HG03575 (cell line): ENCODE results near the gene GALNTL6.
"Not testable (repeated sequence)": the region's sequence is repeated elsewhere in the genome, so short reads cannot be mapped to it uniquely, and the experiment has no call there.

Experiments used
- ATAC-seq: cut with Tn5 transposase; IDR thresholded peaks from one replicate; pipeline ENCODE4 v1.9.1; 2021; ENCODE audit not compliant: unreplicated experiment, insufficient number of reproducible peaks, low FRiP score; ENCODE audit errors: extremely low read depth

GALNTL6 gene

GRCh38 chr4:172793565-172794306, 980.5 kb downstream of the GALNTL6 start:
- no peak for ATAC-seq

- no peak for ATAC-seq
These were observed 981.1 kb downstream of the GALNTL6 start for GRCh38 chr4:172794307-172794703.

- ATAC-seq = not testable (repeated sequence)
These were observed 984.1 kb downstream of the GALNTL6 start for GRCh38 chr4:172797281-172797680.

DNA sequence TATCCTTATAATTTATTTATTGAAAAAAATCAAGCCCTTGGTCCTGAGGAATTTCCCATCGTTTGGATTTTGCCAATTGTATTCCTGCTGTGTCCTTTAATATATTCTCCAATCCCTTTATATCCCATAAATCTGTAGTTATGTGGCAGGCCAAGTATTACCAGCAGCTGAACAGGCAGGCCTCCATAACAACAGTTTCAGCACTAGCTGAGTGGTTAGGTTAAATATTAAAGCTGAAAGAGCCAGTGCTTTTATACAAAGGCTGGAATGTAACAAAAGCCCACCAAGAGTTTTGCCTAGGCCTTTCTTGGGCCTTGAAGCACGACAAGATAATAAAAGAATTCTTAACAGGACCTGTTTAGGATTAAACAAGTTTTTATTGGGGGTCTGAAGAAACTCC, 988.8 kb downstream of the GALNTL6 start:
- ATAC-seq = no peak

- ATAC-seq = no peak
These were observed 993.6 kb downstream of the GALNTL6 start for GRCh38 chr4:172806841-172807240.

GRCh38 chr4:172808196-172808595, 995.0 kb downstream of the GALNTL6 start:
- ATAC-seq = no peak

- no peak for ATAC-seq
These were observed 996.1 kb downstream of the GALNTL6 start for GRCh38 chr4:172809319-172809718.

DNA sequence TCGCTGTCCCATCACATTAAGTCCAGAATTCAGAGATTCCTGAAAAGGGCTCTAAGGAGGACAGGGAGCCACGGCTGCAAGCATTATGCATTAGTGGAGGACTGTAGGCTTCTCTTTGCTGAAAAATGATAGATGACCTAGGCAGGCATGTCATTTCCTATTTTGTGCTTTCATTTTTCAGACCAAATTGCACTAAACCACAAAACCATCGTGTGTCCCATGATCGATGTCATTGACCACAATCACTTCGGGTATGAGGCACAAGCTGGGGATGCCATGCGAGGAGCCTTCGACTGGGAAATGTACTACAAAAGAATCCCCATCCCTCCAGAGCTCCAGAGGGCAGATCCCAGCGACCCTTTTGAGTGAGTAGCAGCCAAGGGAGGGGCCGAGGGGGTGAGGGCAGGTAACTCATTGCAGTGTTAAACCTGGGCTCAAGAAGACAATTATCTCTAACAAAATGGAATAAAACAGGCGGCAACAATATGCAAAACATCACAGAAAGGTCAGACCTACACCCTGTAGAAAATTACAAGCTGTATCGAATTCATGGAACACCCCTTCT, 1000.2 kb downstream of the GALNTL6 start:
- peak; percentile 57 for ATAC-seq

DNA sequence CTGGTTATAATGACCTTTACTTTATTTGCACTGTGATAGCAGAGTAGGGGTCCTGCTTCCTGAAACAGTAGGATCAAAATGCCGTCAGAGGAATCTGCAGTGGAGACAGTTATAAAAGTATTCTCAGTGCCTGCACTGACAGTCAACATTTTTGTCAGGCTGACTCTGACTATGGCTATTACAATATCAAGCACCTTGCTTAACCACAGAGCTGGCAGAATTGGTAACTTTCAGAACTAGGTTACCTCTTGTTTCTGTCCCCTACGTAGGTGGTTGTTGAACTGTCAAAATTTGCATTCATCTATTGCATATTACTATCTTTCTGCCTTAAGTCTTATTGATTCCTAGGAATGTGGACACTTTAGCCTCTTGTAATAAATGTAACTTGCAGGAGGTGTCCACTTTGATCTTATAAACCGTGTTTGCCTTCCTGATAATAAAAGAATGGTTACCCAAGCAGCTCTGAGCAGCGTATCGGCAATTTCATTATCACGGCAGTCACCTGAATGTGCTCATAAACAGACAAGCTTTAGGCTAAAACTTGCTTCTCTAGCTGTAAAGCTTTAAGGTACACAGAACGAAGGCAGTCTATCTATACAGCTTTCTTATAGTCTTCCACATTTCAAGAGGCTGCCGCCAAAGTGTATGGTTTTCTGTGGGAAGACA, 1002.4 kb downstream of the GALNTL6 start:
- no peak for ATAC-seq

- no peak for ATAC-seq
These were observed 1005.7 kb downstream of the GALNTL6 start for GRCh38 chr4:172818901-172819300.

DNA sequence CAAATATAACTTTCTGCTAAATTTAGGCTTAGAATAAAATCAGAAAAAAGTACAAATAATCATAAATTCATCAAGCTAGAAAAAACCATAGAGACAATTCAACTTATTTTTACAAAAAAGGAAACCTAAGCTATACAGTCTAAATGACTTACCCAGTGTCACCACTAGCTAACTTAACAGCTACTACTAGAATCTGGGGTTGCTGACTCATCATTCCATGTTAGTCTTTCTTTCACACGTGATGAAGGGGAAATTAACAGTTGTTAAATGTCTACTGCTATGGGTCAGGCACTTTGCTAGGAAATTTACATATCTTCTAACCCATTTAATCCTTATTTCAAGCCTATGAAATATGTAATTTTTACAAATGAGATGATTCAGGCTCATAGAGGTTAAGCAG, 1006.1 kb downstream of the GALNTL6 start:
- ATAC-seq = no peak

DNA sequence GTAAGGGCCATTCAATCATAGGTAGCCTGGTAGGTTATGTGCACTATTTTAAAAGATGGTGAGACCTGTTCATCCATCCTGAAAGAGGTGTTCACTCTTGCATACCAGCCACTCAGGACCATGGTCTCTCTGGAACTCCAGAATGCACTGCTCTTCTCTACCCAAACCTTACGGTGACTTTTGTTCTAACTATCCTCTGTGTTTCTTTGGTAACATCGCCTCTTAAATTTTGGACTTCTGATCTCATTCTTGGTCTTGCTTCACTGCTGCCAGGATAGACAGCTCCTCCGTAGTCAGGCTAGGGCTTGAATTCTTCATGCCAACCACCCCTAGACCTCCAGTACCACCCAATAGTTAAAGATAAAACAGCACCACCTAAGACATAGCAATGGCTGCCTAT, 1009.1 kb downstream of the GALNTL6 start:
- no peak for ATAC-seq

GRCh38 chr4:172826346-172826745, 1013.1 kb downstream of the GALNTL6 start:
- ATAC-seq = no peak

GRCh38 chr4:172826861-172827260, 1013.7 kb downstream of the GALNTL6 start:
- no peak for ATAC-seq

GRCh38 chr4:172830295-172830764, 1017.1 kb downstream of the GALNTL6 start:
- no peak for ATAC-seq

DNA sequence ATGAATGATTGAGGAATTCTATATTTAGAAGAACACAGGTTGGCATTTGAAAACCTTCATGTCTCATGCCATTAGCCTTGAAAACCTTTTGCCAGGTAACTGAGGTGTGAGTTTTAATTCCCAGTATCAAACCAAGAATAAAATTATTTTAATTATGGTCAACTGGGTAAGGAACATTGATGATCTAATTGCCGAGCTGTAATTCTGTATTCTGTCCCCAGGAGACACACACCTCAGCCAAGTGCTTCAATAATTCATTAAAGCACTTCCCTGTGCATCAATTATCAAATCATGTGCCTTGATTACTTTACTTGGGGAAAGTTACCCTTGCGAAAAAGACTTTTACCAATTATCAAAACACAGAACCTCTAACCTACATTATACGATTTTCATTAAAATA, 1023.5 kb downstream of the GALNTL6 start:
- no peak for ATAC-seq

DNA sequence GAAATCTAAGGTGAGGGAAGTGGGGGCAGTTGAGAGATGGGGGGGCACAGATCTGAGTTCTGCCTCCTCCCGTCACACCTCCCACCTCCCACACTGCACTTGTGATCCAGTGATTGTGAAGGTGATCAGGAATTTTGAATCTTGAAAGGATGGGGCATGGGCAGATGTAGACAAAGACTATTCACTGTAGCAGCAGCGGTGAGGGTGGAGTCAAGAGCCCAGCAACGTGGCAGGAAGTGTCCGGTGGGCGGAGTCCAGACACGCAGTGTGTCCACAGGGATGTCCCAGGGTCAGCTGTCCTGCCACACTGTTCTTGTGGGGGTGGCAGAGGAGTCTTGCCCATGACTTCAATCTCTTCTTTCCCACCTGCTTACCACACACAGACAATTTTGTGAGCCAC, 1024.9 kb downstream of the GALNTL6 start:
- no peak for ATAC-seq

GRCh38 chr4:172838943-172839342, 1025.7 kb downstream of the GALNTL6 start:
- ATAC-seq = no peak

DNA sequence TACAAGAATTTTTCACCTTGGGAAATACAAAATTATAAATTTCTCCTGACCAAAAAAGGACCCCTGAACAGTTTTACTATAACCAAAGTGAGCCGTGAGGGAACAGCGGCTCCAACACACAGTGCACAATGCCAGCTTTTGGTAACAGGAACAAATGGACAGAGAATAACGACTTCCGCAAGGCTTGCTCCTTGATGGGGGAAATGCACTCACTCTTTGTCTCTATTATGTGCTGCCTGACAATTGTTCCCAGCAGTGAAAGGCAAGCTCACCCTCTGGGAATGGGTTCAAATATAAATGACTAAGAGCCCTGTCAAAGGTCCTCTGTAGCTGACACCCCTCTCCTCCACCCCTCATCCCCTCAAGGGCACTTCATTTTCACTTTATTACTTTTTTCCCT, 1029.6 kb downstream of the GALNTL6 start:
- no peak for ATAC-seq

GRCh38 chr4:172843192-172843591, 1030.0 kb downstream of the GALNTL6 start:
- ATAC-seq = no peak
